GM12891 (cell line): ENCODE results near the gene MLH3.

ENCODE experiments used
- PAX5 ChIP-seq: IDR thresholded peaks from 2 replicates; pipeline ENCODE4 v1.6.1; 2011; ENCODE audit warnings: low read length, moderate library complexity, mild to moderate bottlenecking; ENCODE audit not compliant: insufficient read depth, severe bottlenecking
- POLR2A ChIP-seq: IDR thresholded peaks from 2 replicates; pipeline ENCODE4 v1.6.1; 2011; ENCODE audit warnings: low read depth, low read length, control low read depth
- POLR2AphosphoS5 ChIP-seq: IDR thresholded peaks from 2 replicates; pipeline ENCODE4 v1.6.1; 2011; ENCODE audit warnings: low read depth, low read length, control low read depth
- POU2F2 ChIP-seq: IDR thresholded peaks from 2 replicates; pipeline ENCODE4 v1.6.1; 2011; ENCODE audit warnings: low read depth, mild to moderate bottlenecking, control low read depth, low read length, moderate library complexity
- SPI1 ChIP-seq: IDR thresholded peaks from 2 replicates; pipeline ENCODE4 v1.6.1; 2011; ENCODE audit warnings: low read depth, low read length, control low read depth
- TAF1 ChIP-seq: IDR thresholded peaks from 2 replicates; pipeline ENCODE4 v1.6.1; 2011; ENCODE audit warnings: low read depth, low read length, control low read depth

- TF ChIP-seq TAF1 (no peak), SPI1 (no peak), POLR2AphosphoS5 (no peak), POU2F2 (no peak), POLR2A (no peak), PAX5 (no peak)
Observed at GRCh38 chr14:75041613-75042012, 9.7 kb downstream of the MLH3 start.
